H1 (cell line): ENCODE data around the gene L3MBTL4. TPM values are rescaled to one million over a fixed set of nuclear protein-coding genes. Genes with fewer than 3 reads are reported as not detected.

Experiments used
- CTCF ChIA-PET: fragments of 300-600 bp; sonication (Branson Sonifier 250); formaldehyde crosslinking; loops from one replicate; lab custom pipeline; 2021; ENCODE audit not compliant: partially characterized antibody; lab: Charles Lee
- POLR2A ChIA-PET: fragments of 300-600 bp; sonication (Branson Sonifier 250); formaldehyde crosslinking; loops from one replicate; lab custom pipeline; 2021; ENCODE audit warnings: inconsistent platforms; ENCODE audit not compliant: partially characterized antibody; lab: Charles Lee
- DNase-seq, 2 experiments: peaks; one replicate each; pipeline versions ENCODE4 v3.0.0 to v3.0.0-alpha.2; 2010 to 2022; ENCODE audit warnings: low spot score in 2 of 2, low read depth in 1 of 2, mixed read lengths in 1 of 2
- FAIRE-seq: peaks from 2 replicates; lab custom pipeline; 2011; peaks lifted over from hg19 to GRCh38; lab: Jason Lieb, UNC
- H2AFZ ChIP-seq: 2 replicates; pipeline ENCODE4 v1.8.1; 2012; ENCODE audit warnings: low read length, inconsistent platforms
- H2AK5ac ChIP-seq: 2 replicates; pipeline ENCODE4 v1.6.1; 2013; ENCODE audit warnings: low read depth, low read length
- H2BK120ac ChIP-seq: replicated peaks from 2 replicates; pipeline ENCODE3; 2013; ENCODE audit warnings: low read depth, low read length, inconsistent platforms
- H2BK12ac ChIP-seq: 2 replicates; pipeline ENCODE4 v1.6.1; 2013; ENCODE audit warnings: low read depth, low read length
- H2BK15ac ChIP-seq: 2 replicates; pipeline ENCODE4 v1.6.1; 2013; ENCODE audit warnings: low read length
- H2BK20ac ChIP-seq: 2 replicates; pipeline ENCODE4 v1.6.1; 2013; ENCODE audit warnings: low read length
- H2BK5ac ChIP-seq: 2 replicates; pipeline ENCODE4 v1.6.1; 2013; ENCODE audit warnings: low read depth, low read length
- H3K14ac ChIP-seq: 2 replicates; pipeline ENCODE4 v1.6.1; 2013; ENCODE audit warnings: inconsistent platforms; ENCODE audit not compliant: insufficient read length
- H3K18ac ChIP-seq: 2 replicates; pipeline ENCODE4 v1.6.1; 2013; ENCODE audit warnings: low read length; ENCODE audit errors: extremely low read depth
- H3K23ac ChIP-seq: 2 replicates; pipeline ENCODE4 v1.6.1; 2013; ENCODE audit warnings: inconsistent platforms; ENCODE audit not compliant: insufficient read length
- H3K23me2 ChIP-seq: 2 replicates; pipeline ENCODE4 v1.6.1; 2013; ENCODE audit warnings: low read depth, low read length
- H3K27ac ChIP-seq: 2 replicates; pipeline ENCODE4 v1.6.1; 2011; ENCODE audit warnings: low read depth, low read length, inconsistent platforms
- H3K27me3 ChIP-seq, 4 experiments: replicated peaks in 1 of 4; 1 replicate in 1 of 4; 2 replicates in 3 of 4; pipeline versions ENCODE4 v1.6.1 to v1.8.1; 2011 to 2013; ENCODE audit warnings: low read length in 3 of 4, mild to moderate bottlenecking in 3 of 4, inconsistent platforms in 2 of 4, mixed read lengths in 2 of 4, moderate library complexity in 1 of 4; ENCODE audit not compliant: control insufficient read depth in 3 of 4, insufficient read depth in 3 of 4; ENCODE audit errors: extremely low read depth in 1 of 4
- H3K36me3 ChIP-seq, 4 experiments: 2 replicates each; pipeline versions ENCODE4 v1.6.1 to v1.8.1; 2011 to 2013; ENCODE audit warnings: mild to moderate bottlenecking in 4 of 4, low read length in 3 of 4, moderate library complexity in 2 of 4, control low read depth in 1 of 4, inconsistent platforms in 1 of 4; ENCODE audit not compliant: insufficient read depth in 4 of 4, control insufficient read depth in 2 of 4
- H3K4ac ChIP-seq: replicated peaks from 2 replicates; pipeline ENCODE3; 2013; ENCODE audit warnings: low read length, low read depth, mixed read lengths, inconsistent platforms; ENCODE audit not compliant: insufficient read length
- H3K4me1 ChIP-seq, 4 experiments: replicated peaks in 1 of 4; 1 replicate in 1 of 4; 2 replicates in 3 of 4; pipeline versions ENCODE4 v1.6.1 to v1.8.1; 2011 to 2013; ENCODE audit warnings: low read length in 3 of 4, inconsistent platforms in 2 of 4, mixed read lengths in 1 of 4; ENCODE audit not compliant: insufficient read depth in 4 of 4, control insufficient read depth in 3 of 4
- H3K4me2 ChIP-seq, 2 experiments: 2 replicates each; pipeline versions ENCODE4 v1.6.1 to v1.8.1; 2011 to 2013; ENCODE audit warnings: low read depth in 2 of 2, low read length in 2 of 2, control low read depth in 1 of 2, inconsistent platforms in 1 of 2, mild to moderate bottlenecking in 1 of 2; ENCODE audit not compliant: insufficient read depth in 1 of 2
- H3K4me3 ChIP-seq, 4 experiments: fragments of 200-600, 300-600 bp in 1 of 4; sonication (generic), shearing (Covaris generic), sonication (Bioruptor Twin) in 1 of 4; 2 replicates each; pipeline versions ENCODE4 v1.5.1 to v1.8.1; 2011 to 2016; ENCODE audit warnings: low read length in 4 of 4, low read depth in 3 of 4, control low read depth in 2 of 4, inconsistent platforms in 2 of 4, mild to moderate bottlenecking in 2 of 4, mixed read lengths in 1 of 4, moderate library complexity in 1 of 4; ENCODE audit not compliant: insufficient read depth in 2 of 4; ENCODE audit errors: extremely low read depth in 1 of 4
- H3K56ac ChIP-seq: replicated peaks from 2 replicates; pipeline ENCODE3; 2013; ENCODE audit warnings: low read depth, mild to moderate bottlenecking, mixed read lengths, low read length, inconsistent platforms; ENCODE audit not compliant: insufficient read length
- H3K79me1 ChIP-seq: 2 replicates; pipeline ENCODE4 v1.6.1; 2013; ENCODE audit warnings: low read depth, low read length, control low read depth
- H3K79me2 ChIP-seq, 2 experiments: 2 replicates each; pipeline versions ENCODE4 v1.6.1 to v1.8.1; 2012 to 2013; ENCODE audit warnings: low read length in 2 of 2, mild to moderate bottlenecking in 2 of 2, inconsistent platforms in 1 of 2; ENCODE audit not compliant: insufficient read depth in 2 of 2, control insufficient read depth in 1 of 2
- H3K9ac ChIP-seq, 4 experiments: replicated peaks in 1 of 4; 1 replicate in 1 of 4; 2 replicates in 3 of 4; pipeline versions ENCODE4 v1.6.1 to v1.8.1; 2011 to 2013; ENCODE audit warnings: low read depth in 3 of 4, low read length in 3 of 4, control low read depth in 2 of 4, mild to moderate bottlenecking in 2 of 4, moderate library complexity in 2 of 4, inconsistent platforms in 1 of 4; ENCODE audit errors: extremely low read depth in 1 of 4
- H3K9me3 ChIP-seq, 2 experiments: 2 replicates each; pipeline versions ENCODE4 v1.6.1 to v1.8.1; 2012 to 2013; ENCODE audit warnings: mild to moderate bottlenecking in 2 of 2, moderate library complexity in 2 of 2, control low read depth in 1 of 2, inconsistent platforms in 1 of 2, low read depth in 1 of 2, low read length in 1 of 2, mixed read lengths in 1 of 2; ENCODE audit not compliant: insufficient read depth in 2 of 2
- H4K20me1 ChIP-seq, 2 experiments: replicated peaks in 1 of 2; 2 replicates each; pipeline versions ENCODE3 to v1.8.1; 2011 to 2013; ENCODE audit warnings: inconsistent platforms in 2 of 2, low read length in 2 of 2, mild to moderate bottlenecking in 1 of 2; ENCODE audit not compliant: insufficient read depth in 2 of 2, control insufficient read depth in 1 of 2
- H4K5ac ChIP-seq: 2 replicates; pipeline ENCODE4 v1.6.1; 2013; ENCODE audit warnings: low read length, low read depth, mixed read lengths, inconsistent platforms; ENCODE audit not compliant: insufficient read length
- H4K8ac ChIP-seq: 2 replicates; pipeline ENCODE4 v1.8.0; 2013; ENCODE audit warnings: mild to moderate bottlenecking, moderate library complexity, low read length, inconsistent platforms; ENCODE audit not compliant: insufficient read depth; ENCODE audit errors: extremely low read depth
- H4K91ac ChIP-seq: replicated peaks from 2 replicates; pipeline ENCODE3; 2013; ENCODE audit warnings: low read length, mixed read lengths, inconsistent platforms; ENCODE audit not compliant: insufficient read length
- ATF3 ChIP-seq: IDR thresholded peaks from 2 replicates; pipeline ENCODE4 v1.6.1; 2011; ENCODE audit warnings: low read depth, mild to moderate bottlenecking, low read length; ENCODE audit not compliant: insufficient read depth
- CEBPB ChIP-seq: IDR thresholded peaks from 2 replicates; pipeline ENCODE4 v1.6.1; 2012; ENCODE audit warnings: low read depth, low read length
- WGBS, 2 experiments: shearing (Covaris generic) in 1 of 2; methylation state at CpG; one replicate each; pipeline versions ENCODE4 v1.1.6 to v1.1.7; 2013 to 2015; ENCODE audit warnings: low lambda C conversion rate in 2 of 2, mixed read lengths in 2 of 2, inconsistent platforms in 1 of 2, low coverage in 1 of 2, missing lambda C conversion rate in 1 of 2; ENCODE audit not compliant: insufficient replicate concordance in 2 of 2, insufficient coverage in 1 of 2, insufficient read length in 1 of 2; ENCODE audit errors: extremely low coverage in 1 of 2, missing lambda C conversion rate in 1 of 2; 5-methylcytosine and 5-hydroxymethylcytosine counted together
- polyA plus RNA-seq, 7 experiments: library from polyadenylated mRNA; depleted of rRNA in 3 of 7; stranded (reverse) in 5 of 7; unstranded in 2 of 7; fragments of >200 nt in 5 of 7; fragments of 200-250 nt in 2 of 7; gene quantifications; 1 replicate in 5 of 7; 2 replicates in 1 of 7; 4 replicates in 1 of 7; pipeline versions ENCODE4 v1.2.1 to v1.2.3, GENCODE V29; 2011 to 2013; ENCODE audit warnings: missing spikeins in 2 of 7, mixed read lengths in 2 of 7
- total RNA-seq: library from RNA; stranded (reverse); fragmentation: NEBNext Ultra II Directional; extraction: Animal tissue kit (Norgen Biotek cat#: 25700); gene quantifications from 2 replicates; pipeline ENCODE4 v1.2.1, GENCODE V29; 2021
- TF ChIP-seq, protein P1 (sequence below): IDR thresholded peaks from 2 replicates; pipeline ENCODE4 v1.6.1; 2011; ENCODE audit warnings: low read length, improper control_type of control experiment

The L3MBTL4 gene
- total and polyA plus RNA-seq, 2 of the 8 experiments (the other 6 are each of a cell fraction or from before 2014, with no cell fraction given) = 1.0 to 2.1 TPM

- Histone ChIP-seq H3K9ac (no peak overlapping the region), H3K14ac (no peak overlapping the region), H3K27ac (no peak overlapping the region), H2AFZ (no peak overlapping the region), H4K5ac (no peak overlapping the region), H2BK120ac (no peak overlapping the region), H2BK15ac (no peak overlapping the region), H4K20me1 (no peaks in the 10 kb centered on the region), H2BK20ac (no peak overlapping the region), H3K4me3 (no peak overlapping the region), H2AK5ac (no peak overlapping the region), H3K4ac (no peak overlapping the region), H4K8ac (no peak overlapping the region), H2BK12ac (no peak overlapping the region), H2BK5ac (no peak overlapping the region), H3K18ac (no peak overlapping the region), H3K56ac (no peak overlapping the region), H3K79me1 (no peaks in the 10 kb centered on the region), H3K4me1 (no peaks in the 10 kb centered on the region), H3K9me3 (no peaks in the 10 kb centered on the region), H3K27me3 (no peaks in the 10 kb centered on the region), H3K4me2 (no peak overlapping the region; a peak in 1 of 4 replicates), H3K23ac (no peak overlapping the region), H3K79me2 (no peaks in the 10 kb centered on the region), H3K36me3 (no peaks in the 10 kb centered on the region), H4K91ac (no peak overlapping the region), H3K23me2 (no peaks in the 10 kb centered on the region)
- ChIA-PET CTCF (interaction anchor here (0.7 to 1.2 kb wide), 2 partner anchors 11 to 1254 kb away, joined by 3 read pairs; no protein-coding TSS in a partner anchor), POLR2A (no interaction called here)
- TF ChIP-seq CEBPB (no peak), ATF3 (no peak)
- TF ChIP-seq, protein P1, sequence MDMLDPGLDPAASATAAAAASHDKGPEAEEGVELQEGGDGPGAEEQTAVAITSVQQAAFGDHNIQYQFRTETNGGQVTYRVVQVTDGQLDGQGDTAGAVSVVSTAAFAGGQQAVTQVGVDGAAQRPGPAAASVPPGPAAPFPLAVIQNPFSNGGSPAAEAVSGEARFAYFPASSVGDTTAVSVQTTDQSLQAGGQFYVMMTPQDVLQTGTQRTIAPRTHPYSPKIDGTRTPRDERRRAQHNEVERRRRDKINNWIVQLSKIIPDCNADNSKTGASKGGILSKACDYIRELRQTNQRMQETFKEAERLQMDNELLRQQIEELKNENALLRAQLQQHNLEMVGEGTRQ = no peak
- whole genome bisulfite sequencing, 2 experiments = 87% methylated on average over 8 of the region's 8 CpGs; no CpG with 5 or more reads in 1 of the 2 experiments
- no peak for DNase-seq
- no peak for FAIRE-seq
Measured at GRCh38 chr18:6270771-6271216, 143.9 kb downstream of the L3MBTL4 start.
